ENCODE measurements around the gene INPP5A.
A peak's percentile ranks its signal among the peaks of the same experiment; 100 is the strongest.

Gene INPP5A

DNA sequence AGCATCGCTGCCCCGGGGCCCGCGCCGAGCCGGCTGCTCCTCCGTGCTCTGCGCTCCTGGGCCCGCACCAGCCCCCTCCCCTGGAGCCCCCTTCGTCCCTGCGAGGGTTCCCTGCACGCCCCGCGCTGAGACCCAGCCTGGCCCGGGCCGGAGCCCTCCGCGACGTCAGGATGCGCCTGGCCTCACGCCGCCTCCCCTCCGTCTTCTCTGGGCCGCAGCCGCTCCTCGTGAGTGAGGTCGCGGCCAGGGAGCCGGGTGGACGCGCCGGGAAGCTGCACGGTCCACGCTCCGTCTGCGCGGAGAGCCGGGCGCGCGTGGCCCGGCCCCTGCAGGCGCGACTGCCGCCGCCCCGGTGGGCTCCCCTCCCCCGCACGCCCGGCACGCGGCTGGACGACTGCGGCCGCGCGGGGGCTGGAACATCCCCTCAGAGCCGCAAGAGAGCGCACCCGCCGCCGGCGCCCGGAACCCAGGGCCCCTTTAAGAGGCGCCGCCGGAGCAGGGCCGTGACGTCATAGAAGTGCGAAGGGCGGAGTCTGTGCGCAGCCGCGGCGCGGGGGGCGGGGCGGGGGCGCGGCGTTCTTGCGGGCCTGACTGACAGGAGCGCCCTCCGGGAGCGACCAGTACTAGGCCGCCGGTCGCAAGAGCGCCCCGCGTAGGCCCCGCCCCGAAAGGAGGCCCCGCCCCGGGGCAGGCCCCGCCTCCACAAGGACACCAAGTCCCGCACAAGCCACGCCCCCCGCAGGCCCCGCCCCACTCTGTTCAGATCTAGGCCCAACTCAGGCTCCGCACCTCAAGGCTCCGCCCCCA, 507 bp upstream of the INPP5A start:
- Histone ChIP-seq H3K36me3 (ENCODE audit: control insufficient read depth, insufficient read depth, low read length) (no peaks in the 10 kb centered on the region), H3K27ac (ENCODE audit: low read depth, low read length) (peak overlapping the region; percentile 91), H3K4me3 (ENCODE audit: low read length) (peak overlapping the region; percentile 61), H3K9ac (ENCODE audit: low read length) (peak overlapping the region; percentile 45), H3K4me1 (ENCODE audit: control insufficient read depth, insufficient read depth, low read length) (peaks cover 28% of the 10 kb centered on the region), H3K27me3 (ENCODE audit: control insufficient read depth, insufficient read depth, low read length) (no peaks in the 10 kb centered on the region)

DNA sequence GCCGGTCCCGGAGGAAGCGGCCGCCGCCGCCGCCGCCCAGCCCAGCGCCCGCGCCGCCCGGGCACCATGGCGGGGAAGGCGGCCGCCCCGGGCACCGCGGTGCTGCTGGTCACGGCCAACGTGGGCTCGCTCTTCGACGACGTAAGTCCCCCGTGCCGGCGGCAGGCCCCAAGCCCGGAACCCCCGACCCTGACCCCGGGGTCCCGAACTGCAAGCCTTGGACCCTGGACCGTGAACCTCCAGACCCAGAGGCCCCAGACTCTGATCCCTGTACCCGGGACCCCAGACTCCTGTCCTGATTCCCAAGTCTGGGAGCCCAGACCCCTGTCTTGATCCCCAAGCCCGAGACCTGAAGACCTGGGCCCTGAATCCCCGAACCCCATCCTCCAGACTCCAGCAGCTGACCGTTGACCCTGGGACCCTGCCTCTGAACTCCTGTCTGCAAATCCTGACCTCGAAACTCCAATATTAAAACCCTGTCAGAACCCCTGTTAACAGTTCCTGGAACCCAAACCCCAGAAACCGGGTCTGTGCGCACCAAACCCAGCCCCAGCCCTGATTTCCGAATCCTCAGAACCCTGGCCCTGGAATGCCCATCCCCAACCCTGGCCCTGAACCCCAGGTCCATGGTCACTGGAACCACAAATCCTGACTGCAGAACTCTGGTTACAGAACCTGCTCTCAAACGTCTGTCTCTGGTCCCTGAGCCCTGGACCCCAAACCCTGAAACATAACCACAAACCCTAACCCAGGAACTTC, 623 bp downstream of the INPP5A start:
- Histone ChIP-seq H3K36me3 (ENCODE audit: control insufficient read depth, insufficient read depth, low read length) (no peaks in the 10 kb centered on the region), H3K4me1 (ENCODE audit: control insufficient read depth, insufficient read depth, low read length) (peaks cover 28% of the 10 kb centered on the region), H3K27ac (ENCODE audit: low read depth, low read length) (peak overlapping the region; percentile 81)

DNA sequence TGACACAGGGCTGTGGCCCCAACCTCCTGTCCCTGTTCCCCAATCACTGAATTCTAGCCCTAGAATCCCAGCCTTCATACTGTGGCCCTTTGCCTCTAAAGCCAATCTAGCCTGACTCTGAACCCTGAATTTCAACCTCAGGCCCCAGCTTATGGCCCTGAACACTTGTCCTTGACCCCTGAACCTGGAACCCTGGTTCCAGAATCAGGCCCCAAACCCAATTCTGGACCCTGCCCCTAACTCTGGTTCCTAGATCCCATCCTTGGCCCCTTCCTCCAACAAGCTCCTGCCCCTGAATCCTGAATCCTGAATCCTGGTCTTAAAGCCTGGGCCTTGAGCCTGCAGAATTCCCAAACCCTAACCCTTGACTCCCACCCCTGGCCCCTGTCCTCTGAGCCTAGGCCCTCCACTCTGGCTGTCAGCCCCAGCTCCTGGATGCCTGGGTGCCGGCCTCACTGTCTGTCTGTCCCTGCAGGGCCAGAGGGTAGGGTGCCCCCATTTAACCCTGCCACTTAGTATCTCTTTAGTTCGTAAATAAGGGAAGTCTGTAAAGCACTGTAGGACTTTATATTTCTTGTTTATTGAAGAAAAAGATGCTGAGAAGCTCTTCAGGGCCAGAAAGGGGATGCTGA, 1.3 kb downstream of the INPP5A start:
- H3K4me3 ChIP-seq (ENCODE audit: low read length), result peak overlapping the region; percentile 71
- H3K4me1 ChIP-seq (ENCODE audit: control insufficient read depth, insufficient read depth, low read length), result peaks cover 28% of the 10 kb centered on the region
- H3K27me3 ChIP-seq (ENCODE audit: control insufficient read depth, insufficient read depth, low read length), result no peaks in the 10 kb centered on the region
- peak overlapping the region; percentile 72 for H3K9ac ChIP-seq (ENCODE audit: low read length)
- peak overlapping the region; percentile 81 for H3K27ac ChIP-seq (ENCODE audit: low read depth, low read length)
- H3K36me3 ChIP-seq (ENCODE audit: control insufficient read depth, insufficient read depth, low read length), result no peaks in the 10 kb centered on the region

More for the DNA sequence above, 623 bp downstream of the INPP5A start:
- no peaks in the 10 kb centered on the region for H3K27me3 ChIP-seq (ENCODE audit: control insufficient read depth, insufficient read depth, low read length)
- H3K4me3 ChIP-seq (ENCODE audit: low read length), result peak overlapping the region; percentile 71
- peak overlapping the region; percentile 88 for H3K9ac ChIP-seq (ENCODE audit: low read length)

DNA sequence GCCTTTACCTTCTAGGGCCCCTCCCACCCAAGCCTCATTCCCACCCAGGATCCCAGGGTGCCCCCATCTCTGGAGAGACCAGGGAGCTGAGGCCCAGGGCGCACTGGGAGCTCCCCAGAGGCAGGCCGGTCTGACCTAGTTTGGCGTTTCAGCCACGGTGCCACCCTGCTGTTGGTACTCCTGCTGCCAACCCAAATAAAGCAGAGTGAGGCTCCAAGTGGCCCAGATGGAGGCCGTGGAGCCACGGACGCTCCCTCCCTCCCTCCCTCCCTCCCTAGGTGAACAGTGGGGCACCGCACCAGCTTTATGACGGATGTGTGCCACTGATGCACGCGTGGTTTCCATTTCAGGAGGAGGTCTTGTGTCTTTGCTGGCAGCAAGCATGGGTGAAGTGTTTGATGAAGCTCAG, 1.8 kb downstream of the INPP5A start:
- peak overlapping the region; percentile 81 for H3K27ac ChIP-seq (ENCODE audit: low read depth, low read length)
- no peaks in the 10 kb centered on the region for H3K36me3 ChIP-seq (ENCODE audit: control insufficient read depth, insufficient read depth, low read length)
- H3K4me3 ChIP-seq (ENCODE audit: low read length), result peak overlapping the region; percentile 71
- peaks cover 28% of the 10 kb centered on the region for H3K4me1 ChIP-seq (ENCODE audit: control insufficient read depth, insufficient read depth, low read length)
- no peaks in the 10 kb centered on the region for H3K27me3 ChIP-seq (ENCODE audit: control insufficient read depth, insufficient read depth, low read length)
- no peak overlapping the region for H3K9ac ChIP-seq (ENCODE audit: low read length)

DNA sequence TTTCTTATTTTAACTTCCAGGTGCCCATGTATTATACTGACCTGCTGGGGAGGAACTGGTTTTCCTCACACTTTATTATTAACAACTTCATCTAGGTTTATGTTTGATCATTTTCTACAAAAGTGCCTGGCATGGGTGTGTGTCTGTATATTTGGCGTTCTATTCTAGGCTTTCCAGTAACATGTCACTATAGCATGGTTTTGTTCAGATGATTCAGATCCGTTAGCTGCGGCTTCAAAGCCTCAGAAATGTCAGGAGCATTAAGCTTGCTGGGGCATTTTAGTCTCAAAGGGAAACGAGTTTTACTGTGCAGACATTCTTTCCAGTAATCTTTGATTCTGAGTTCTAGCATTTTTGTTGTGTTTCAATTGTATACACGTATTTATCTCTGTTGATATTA, 2.3 kb downstream of the INPP5A start:
- H3K4me1 ChIP-seq (ENCODE audit: control insufficient read depth, insufficient read depth, low read length), result peaks cover 28% of the 10 kb centered on the region
- peak overlapping the region; percentile 81 for H3K27ac ChIP-seq (ENCODE audit: low read depth, low read length)
- peak overlapping the region; percentile 71 for H3K4me3 ChIP-seq (ENCODE audit: low read length)
- no peaks in the 10 kb centered on the region for H3K36me3 ChIP-seq (ENCODE audit: control insufficient read depth, insufficient read depth, low read length)
- H3K27me3 ChIP-seq (ENCODE audit: control insufficient read depth, insufficient read depth, low read length), result no peaks in the 10 kb centered on the region
- H3K9ac ChIP-seq (ENCODE audit: low read length), result no peak overlapping the region

DNA sequence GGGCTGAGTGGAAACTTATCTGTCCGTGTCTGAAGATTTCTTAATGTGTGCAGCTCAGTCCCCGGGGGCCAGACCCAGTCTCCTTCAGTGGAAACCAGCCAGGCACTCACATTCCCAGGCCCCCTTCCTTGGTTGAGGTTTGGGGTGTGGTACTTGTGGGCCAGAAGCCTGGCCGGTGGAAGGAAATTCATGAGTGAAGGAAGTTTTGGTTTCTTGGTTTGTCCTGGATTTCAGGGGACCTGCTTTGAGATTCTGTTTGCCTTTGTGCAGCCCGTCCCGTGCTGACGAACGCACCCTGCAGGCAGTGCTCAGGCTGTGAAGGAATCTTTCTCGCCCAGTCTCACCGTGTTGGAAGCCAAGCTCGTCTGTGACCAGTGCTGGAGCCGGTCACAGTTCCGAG, 2.9 kb downstream of the INPP5A start:
- peak overlapping the region; percentile 81 for H3K27ac ChIP-seq (ENCODE audit: low read depth, low read length)
- H3K4me1 ChIP-seq (ENCODE audit: control insufficient read depth, insufficient read depth, low read length), result peaks cover 32% of the 10 kb centered on the region
- H3K4me3 ChIP-seq (ENCODE audit: low read length), result peak overlapping the region; percentile 49
- no peaks in the 10 kb centered on the region for H3K27me3 ChIP-seq (ENCODE audit: control insufficient read depth, insufficient read depth, low read length)
- H3K36me3 ChIP-seq (ENCODE audit: control insufficient read depth, insufficient read depth, low read length), result no peaks in the 10 kb centered on the region
- no peak overlapping the region for H3K9ac ChIP-seq (ENCODE audit: low read length)

DNA sequence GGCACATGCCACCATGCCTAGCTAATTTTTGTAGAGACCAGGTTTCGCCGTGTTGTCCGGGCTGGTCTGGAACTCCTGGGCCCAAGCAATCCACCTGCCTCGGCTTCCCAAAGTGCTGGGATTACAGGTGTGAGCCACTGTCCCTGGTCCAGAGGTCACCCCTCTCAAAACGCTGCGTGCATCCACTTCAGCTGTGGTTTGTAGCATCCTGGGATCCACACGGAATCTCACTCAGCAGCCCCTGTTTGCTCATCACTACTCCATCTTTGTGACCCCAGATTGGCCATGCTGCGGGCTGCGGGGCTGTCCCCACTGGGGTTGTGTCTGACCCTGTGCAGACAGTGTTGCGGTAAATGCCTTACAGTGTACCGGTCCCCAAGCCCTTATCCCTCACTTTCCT, 3.5 kb downstream of the INPP5A start:
- Histone ChIP-seq H3K27me3 (ENCODE audit: control insufficient read depth, insufficient read depth, low read length) (no peaks in the 10 kb centered on the region), H3K9ac (ENCODE audit: low read length) (no peak overlapping the region), H3K4me1 (ENCODE audit: control insufficient read depth, insufficient read depth, low read length) (peaks cover 32% of the 10 kb centered on the region), H3K27ac (ENCODE audit: low read depth, low read length) (peak overlapping the region; percentile 81), H3K36me3 (ENCODE audit: control insufficient read depth, insufficient read depth, low read length) (no peaks in the 10 kb centered on the region), H3K4me3 (ENCODE audit: low read length) (peak overlapping the region; percentile 49)

DNA sequence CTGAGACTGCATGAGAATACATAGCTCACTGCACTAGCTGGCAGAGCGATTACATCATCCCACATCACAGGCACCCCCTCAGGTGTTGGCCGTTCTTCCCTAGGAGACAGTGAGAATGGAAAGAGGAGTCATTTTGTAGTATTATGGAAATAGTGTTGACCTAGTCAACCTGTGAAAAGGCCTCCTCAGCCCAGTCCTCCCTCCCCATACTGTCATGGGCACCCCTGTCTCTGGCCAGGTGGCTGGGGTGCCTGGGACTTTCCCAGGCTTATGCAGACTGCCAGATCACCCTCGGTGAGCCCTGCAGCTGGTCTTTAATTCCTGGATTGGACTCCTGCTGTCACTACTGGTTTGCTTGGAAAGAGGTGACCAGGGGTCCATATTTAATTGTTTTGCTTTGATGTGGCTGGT, 4.0 kb downstream of the INPP5A start:
- Histone ChIP-seq H3K9ac (ENCODE audit: low read length) (no peak overlapping the region), H3K4me1 (ENCODE audit: control insufficient read depth, insufficient read depth, low read length) (peaks cover 29% of the 10 kb centered on the region), H3K36me3 (ENCODE audit: control insufficient read depth, insufficient read depth, low read length) (no peaks in the 10 kb centered on the region), H3K27ac (ENCODE audit: low read depth, low read length) (no peak overlapping the region), H3K27me3 (ENCODE audit: control insufficient read depth, insufficient read depth, low read length) (no peaks in the 10 kb centered on the region), H3K4me3 (ENCODE audit: low read length) (no peak overlapping the region)

DNA sequence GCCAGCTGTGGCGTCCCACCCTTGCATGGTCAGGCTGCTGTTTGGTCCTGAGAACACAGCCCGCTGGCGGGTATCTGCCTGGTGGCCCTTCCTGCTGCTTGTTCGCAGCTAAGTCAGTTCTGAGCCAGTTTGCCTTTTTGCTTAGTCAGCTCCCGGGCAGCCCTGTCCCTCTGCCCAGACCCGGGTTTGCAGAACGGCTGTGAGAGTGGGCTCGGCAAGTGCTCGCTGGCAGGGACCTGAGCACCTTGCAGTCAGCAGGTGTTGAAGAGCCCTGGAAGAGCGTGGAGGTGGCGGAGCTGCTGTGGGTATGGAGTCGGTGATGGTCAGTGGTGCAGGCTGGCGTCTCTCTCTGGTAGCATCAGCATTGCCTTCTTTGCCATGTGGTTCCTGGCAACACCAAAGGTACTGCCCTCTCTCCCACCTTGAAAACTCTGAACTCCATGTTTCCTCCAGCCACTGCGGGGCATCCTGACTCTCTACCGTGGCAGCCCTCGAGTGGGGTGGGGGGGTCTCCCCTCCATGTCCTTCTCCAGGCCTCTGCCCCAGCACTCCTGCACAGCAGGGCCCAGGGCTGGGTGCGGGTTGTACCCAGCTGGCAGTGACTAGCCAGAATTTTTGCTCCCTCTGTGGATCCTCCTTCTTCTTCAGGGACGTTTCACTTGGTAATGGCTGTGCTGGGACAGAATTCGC, 4.6 kb downstream of the INPP5A start:
- no peak overlapping the region for H3K27ac ChIP-seq (ENCODE audit: low read depth, low read length)
- no peak overlapping the region for H3K9ac ChIP-seq (ENCODE audit: low read length)
- H3K4me3 ChIP-seq (ENCODE audit: low read length), result no peak overlapping the region
- H3K36me3 ChIP-seq (ENCODE audit: control insufficient read depth, insufficient read depth, low read length), result no peaks in the 10 kb centered on the region
- H3K4me1 ChIP-seq (ENCODE audit: control insufficient read depth, insufficient read depth, low read length), result peaks cover 29% of the 10 kb centered on the region
- no peaks in the 10 kb centered on the region for H3K27me3 ChIP-seq (ENCODE audit: control insufficient read depth, insufficient read depth, low read length)

DNA sequence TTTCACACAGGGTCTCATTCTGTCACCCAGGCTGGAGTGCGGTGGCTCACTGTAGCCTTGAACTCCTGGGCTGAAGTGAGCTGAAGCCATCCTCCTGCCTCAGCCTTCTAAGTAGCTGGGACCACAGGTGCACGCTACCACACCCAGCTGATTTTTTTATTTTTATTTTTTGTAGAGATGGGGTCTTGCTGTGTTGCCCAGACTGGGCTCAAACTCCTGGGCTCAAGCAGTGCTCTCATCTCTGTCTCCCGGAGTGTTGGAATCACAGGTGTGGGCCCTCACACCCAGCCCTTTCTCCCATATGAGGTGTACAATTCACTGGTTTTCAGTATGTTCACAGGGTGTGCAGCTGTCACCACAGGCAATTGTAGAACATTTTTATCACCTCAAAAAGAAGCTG, 5.2 kb downstream of the INPP5A start:
- H3K27me3 ChIP-seq (ENCODE audit: control insufficient read depth, insufficient read depth, low read length), result no peaks in the 10 kb centered on the region

DNA sequence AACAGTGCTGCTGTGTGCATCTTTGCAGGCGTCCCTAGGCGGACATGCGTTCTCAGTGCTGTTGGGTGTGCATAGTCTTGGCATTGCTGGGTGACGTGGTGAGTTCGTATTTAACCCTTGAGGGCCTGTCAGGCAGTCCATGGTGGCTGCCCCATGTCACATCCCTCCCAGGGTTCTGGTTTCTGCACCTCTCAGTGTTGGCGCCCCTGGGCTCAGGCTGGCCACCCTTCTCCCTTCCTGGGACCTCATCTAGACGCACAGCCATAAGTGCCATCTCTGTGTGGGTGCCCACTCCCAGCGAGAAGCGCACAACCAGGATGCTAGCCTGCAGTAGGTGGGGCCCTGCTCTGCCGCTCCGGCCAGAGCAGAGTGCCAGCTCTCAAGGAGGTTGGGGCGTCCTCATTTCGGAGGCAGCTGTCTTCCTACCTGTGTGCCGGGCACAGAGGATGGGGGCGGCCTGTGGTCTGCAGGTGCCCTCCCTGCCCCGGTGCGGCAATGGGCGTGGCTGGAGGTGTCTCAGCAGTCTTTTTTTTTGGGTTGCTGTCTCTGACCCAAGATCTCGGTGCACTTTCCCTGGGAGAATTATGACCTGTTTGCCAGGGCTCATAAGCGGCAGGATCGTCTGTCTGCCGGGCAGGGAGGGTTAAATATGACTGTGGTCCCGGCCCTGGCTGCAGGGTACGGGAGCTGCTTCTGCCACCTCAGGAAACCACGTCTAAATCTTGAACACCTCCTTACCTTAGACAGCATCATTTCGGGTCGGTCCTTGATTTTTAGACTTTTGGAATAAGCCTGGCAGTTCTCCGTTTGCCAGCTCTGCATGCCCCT, 6.5 kb downstream of the INPP5A start:
- Histone ChIP-seq H3K27ac (ENCODE audit: low read depth, low read length) (no peak overlapping the region), H3K4me1 (ENCODE audit: control insufficient read depth, insufficient read depth, low read length) (peaks cover 23% of the 10 kb centered on the region), H3K36me3 (ENCODE audit: control insufficient read depth, insufficient read depth, low read length) (no peaks in the 10 kb centered on the region), H3K4me3 (ENCODE audit: low read length) (peak overlapping the region; percentile 43), H3K27me3 (ENCODE audit: control insufficient read depth, insufficient read depth, low read length) (no peaks in the 10 kb centered on the region), H3K9ac (ENCODE audit: low read length) (no peak overlapping the region)

More for the DNA sequence above, 5.2 kb downstream of the INPP5A start:
- no peak overlapping the region for H3K9ac ChIP-seq (ENCODE audit: low read length)
- no peak overlapping the region for H3K27ac ChIP-seq (ENCODE audit: low read depth, low read length)
- no peak overlapping the region for H3K4me3 ChIP-seq (ENCODE audit: low read length)
- no peaks in the 10 kb centered on the region for H3K36me3 ChIP-seq (ENCODE audit: control insufficient read depth, insufficient read depth, low read length)
- peaks cover 29% of the 10 kb centered on the region for H3K4me1 ChIP-seq (ENCODE audit: control insufficient read depth, insufficient read depth, low read length)

Measured in rectal smooth muscle tissue (tissue), 1 donor.